ENCODE results near the gene SYNPO2. TPM values are rescaled to one million over a fixed set of nuclear protein-coding genes. Genes with fewer than 3 reads are reported as not detected.

SYNPO2 gene
- total and polyA plus RNA-seq, 2 of the 8 experiments (the other 6 are each of a cell fraction or from before 2014, with no cell fraction given): 0.50 to 4.2 TPM

DNA sequence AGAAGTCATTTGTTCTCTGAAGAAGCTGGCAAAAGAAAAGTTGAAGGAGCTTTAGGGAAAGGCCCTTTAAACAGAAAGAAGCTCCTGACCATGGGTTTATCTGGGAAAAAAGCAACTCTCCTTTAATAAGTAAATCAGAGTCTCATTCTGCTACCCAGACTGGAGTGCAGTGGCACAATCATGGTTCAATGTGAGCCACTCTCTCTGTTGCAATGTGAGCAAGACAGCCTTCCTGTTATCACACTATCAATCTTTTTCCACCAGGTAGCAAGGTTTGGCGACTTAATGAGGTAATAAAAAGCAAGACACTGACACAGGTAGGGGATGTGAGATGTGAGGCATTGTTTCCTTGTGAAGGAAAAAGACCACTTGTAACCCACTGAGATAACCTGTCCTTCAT, 111.3 kb downstream of the SYNPO2 start (continued):
- TF ChIP-seq, protein P1, sequence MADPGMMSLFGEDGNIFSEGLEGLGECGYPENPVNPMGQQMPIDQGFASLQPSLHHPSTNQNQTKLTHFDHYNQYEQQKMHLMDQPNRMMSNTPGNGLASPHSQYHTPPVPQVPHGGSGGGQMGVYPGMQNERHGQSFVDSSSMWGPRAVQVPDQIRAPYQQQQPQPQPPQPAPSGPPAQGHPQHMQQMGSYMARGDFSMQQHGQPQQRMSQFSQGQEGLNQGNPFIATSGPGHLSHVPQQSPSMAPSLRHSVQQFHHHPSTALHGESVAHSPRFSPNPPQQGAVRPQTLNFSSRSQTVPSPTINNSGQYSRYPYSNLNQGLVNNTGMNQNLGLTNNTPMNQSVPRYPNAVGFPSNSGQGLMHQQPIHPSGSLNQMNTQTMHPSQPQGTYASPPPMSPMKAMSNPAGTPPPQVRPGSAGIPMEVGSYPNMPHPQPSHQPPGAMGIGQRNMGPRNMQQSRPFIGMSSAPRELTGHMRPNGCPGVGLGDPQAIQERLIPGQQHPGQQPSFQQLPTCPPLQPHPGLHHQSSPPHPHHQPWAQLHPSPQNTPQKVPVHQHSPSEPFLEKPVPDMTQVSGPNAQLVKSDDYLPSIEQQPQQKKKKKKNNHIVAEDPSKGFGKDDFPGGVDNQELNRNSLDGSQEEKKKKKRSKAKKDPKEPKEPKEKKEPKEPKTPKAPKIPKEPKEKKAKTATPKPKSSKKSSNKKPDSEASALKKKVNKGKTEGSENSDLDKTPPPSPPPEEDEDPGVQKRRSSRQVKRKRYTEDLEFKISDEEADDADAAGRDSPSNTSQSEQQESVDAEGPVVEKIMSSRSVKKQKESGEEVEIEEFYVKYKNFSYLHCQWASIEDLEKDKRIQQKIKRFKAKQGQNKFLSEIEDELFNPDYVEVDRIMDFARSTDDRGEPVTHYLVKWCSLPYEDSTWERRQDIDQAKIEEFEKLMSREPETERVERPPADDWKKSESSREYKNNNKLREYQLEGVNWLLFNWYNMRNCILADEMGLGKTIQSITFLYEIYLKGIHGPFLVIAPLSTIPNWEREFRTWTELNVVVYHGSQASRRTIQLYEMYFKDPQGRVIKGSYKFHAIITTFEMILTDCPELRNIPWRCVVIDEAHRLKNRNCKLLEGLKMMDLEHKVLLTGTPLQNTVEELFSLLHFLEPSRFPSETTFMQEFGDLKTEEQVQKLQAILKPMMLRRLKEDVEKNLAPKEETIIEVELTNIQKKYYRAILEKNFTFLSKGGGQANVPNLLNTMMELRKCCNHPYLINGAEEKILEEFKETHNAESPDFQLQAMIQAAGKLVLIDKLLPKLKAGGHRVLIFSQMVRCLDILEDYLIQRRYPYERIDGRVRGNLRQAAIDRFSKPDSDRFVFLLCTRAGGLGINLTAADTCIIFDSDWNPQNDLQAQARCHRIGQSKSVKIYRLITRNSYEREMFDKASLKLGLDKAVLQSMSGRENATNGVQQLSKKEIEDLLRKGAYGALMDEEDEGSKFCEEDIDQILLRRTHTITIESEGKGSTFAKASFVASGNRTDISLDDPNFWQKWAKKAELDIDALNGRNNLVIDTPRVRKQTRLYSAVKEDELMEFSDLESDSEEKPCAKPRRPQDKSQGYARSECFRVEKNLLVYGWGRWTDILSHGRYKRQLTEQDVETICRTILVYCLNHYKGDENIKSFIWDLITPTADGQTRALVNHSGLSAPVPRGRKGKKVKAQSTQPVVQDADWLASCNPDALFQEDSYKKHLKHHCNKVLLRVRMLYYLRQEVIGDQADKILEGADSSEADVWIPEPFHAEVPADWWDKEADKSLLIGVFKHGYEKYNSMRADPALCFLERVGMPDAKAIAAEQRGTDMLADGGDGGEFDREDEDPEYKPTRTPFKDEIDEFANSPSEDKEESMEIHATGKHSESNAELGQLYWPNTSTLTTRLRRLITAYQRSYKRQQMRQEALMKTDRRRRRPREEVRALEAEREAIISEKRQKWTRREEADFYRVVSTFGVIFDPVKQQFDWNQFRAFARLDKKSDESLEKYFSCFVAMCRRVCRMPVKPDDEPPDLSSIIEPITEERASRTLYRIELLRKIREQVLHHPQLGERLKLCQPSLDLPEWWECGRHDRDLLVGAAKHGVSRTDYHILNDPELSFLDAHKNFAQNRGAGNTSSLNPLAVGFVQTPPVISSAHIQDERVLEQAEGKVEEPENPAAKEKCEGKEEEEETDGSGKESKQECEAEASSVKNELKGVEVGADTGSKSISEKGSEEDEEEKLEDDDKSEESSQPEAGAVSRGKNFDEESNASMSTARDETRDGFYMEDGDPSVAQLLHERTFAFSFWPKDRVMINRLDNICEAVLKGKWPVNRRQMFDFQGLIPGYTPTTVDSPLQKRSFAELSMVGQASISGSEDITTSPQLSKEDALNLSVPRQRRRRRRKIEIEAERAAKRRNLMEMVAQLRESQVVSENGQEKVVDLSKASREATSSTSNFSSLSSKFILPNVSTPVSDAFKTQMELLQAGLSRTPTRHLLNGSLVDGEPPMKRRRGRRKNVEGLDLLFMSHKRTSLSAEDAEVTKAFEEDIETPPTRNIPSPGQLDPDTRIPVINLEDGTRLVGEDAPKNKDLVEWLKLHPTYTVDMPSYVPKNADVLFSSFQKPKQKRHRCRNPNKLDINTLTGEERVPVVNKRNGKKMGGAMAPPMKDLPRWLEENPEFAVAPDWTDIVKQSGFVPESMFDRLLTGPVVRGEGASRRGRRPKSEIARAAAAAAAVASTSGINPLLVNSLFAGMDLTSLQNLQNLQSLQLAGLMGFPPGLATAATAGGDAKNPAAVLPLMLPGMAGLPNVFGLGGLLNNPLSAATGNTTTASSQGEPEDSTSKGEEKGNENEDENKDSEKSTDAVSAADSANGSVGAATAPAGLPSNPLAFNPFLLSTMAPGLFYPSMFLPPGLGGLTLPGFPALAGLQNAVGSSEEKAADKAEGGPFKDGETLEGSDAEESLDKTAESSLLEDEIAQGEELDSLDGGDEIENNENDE (IDR thresholded peaks at IDR 0.05; ENCODE audit: insufficient replicate concordance, low read length): no peak
- TF ChIP-seq RXRA (IDR thresholded peaks at IDR 0.05; ENCODE audit: insufficient read depth, low read depth, low read length) (no peak), GTF2F1 (IDR thresholded peaks at IDR 0.05; ENCODE audit: borderline replicate concordance, low read depth, low read length) (no peak), POLR2A (IDR thresholded peaks at IDR 0.05; ENCODE audit: control extremely low read depth in 1 of 2, low read depth in 2 of 2, low read length in 2 of 2) (no peak), JUND (IDR thresholded peaks at IDR 0.05; ENCODE audit: low read length) (no peak), NANOG (IDR thresholded peaks at IDR 0.05; ENCODE audit: insufficient read depth, low read depth, low read length, poor library complexity, severe bottlenecking) (no peak), RNF2 (IDR thresholded peaks at IDR 0.05; ENCODE audit: borderline replicate concordance, low read depth, low read length, missing control alignments, poor library complexity, severe bottlenecking) (no peak), YY1 (IDR thresholded peaks at IDR 0.05; ENCODE audit: low read depth, low read length) (no peak), BCL11A (IDR thresholded peaks at IDR 0.05; ENCODE audit: low read depth in 2 of 2, low read length in 2 of 2) (no peak)
- TF ChIP-seq, protein P2, sequence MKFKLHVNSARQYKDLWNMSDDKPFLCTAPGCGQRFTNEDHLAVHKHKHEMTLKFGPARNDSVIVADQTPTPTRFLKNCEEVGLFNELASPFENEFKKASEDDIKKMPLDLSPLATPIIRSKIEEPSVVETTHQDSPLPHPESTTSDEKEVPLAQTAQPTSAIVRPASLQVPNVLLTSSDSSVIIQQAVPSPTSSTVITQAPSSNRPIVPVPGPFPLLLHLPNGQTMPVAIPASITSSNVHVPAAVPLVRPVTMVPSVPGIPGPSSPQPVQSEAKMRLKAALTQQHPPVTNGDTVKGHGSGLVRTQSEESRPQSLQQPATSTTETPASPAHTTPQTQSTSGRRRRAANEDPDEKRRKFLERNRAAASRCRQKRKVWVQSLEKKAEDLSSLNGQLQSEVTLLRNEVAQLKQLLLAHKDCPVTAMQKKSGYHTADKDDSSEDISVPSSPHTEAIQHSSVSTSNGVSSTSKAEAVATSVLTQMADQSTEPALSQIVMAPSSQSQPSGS (IDR thresholded peaks at IDR 0.05; ENCODE audit: low read length): no peak

Data from H1 (cell line).